ENCODE data around the gene PARD3.
"Not testable (repeated sequence)": the region's sequence is repeated elsewhere in the genome, so short reads cannot be mapped to it uniquely, and the experiment has no call there.

The PARD3 gene

GRCh38 chr10:34766811-34767494 is 48.1 kb downstream of the PARD3 start:
- DNase-seq (ENCODE audit: low read depth in 2 of 2), result no peak

GRCh38 chr10:34766266-34766600 is 48.9 kb downstream of the PARD3 start:
- DNase-seq (ENCODE audit: low read depth in 2 of 2), result no peak

- DNase-seq (ENCODE audit: low read depth in 2 of 2), result no peak
Observed at GRCh38 chr10:34764472-34764946, 50.6 kb downstream of the PARD3 start.

- no peak for DNase-seq (ENCODE audit: low read depth in 2 of 2)
Observed at GRCh38 chr10:34762603-34763299, 52.3 kb downstream of the PARD3 start.

GRCh38 chr10:34762156-34762555 is 52.9 kb downstream of the PARD3 start:
- no peak for DNase-seq (ENCODE audit: low read depth in 2 of 2)

GRCh38 chr10:34761453-34761852 is 53.6 kb downstream of the PARD3 start:
- no peak for DNase-seq (ENCODE audit: low read depth in 2 of 2)

GRCh38 chr10:34760606-34761005 is 54.5 kb downstream of the PARD3 start:
- DNase-seq (ENCODE audit: low read depth in 2 of 2), result no peak

- no peak for DNase-seq (ENCODE audit: low read depth in 2 of 2)
Observed at GRCh38 chr10:34759837-34760215, 55.3 kb downstream of the PARD3 start.

- DNase-seq (ENCODE audit: low read depth in 2 of 2), result no peak
Observed at GRCh38 chr10:34759161-34759836, 55.8 kb downstream of the PARD3 start.

- no peak for DNase-seq (ENCODE audit: low read depth in 2 of 2)
Observed at GRCh38 chr10:34758447-34758996, 56.6 kb downstream of the PARD3 start.

- no peak for DNase-seq (ENCODE audit: low read depth in 2 of 2)
Observed at GRCh38 chr10:34757933-34758332, 57.2 kb downstream of the PARD3 start.

- not testable (repeated sequence) for DNase-seq (ENCODE audit: low read depth in 2 of 2)
Observed at GRCh38 chr10:34757181-34757580, 57.9 kb downstream of the PARD3 start.

GRCh38 chr10:34756584-34756983 is 58.5 kb downstream of the PARD3 start:
- DNase-seq (ENCODE audit: low read depth in 2 of 2), result no peak

GRCh38 chr10:34753014-34753757 is 61.9 kb downstream of the PARD3 start:
- DNase-seq (ENCODE audit: low read depth in 2 of 2), result no peak

GRCh38 chr10:34751272-34751671 is 63.8 kb downstream of the PARD3 start:
- no peak for DNase-seq (ENCODE audit: low read depth in 2 of 2)

GRCh38 chr10:34750795-34751194 is 64.3 kb downstream of the PARD3 start:
- not testable (repeated sequence) for DNase-seq (ENCODE audit: low read depth in 2 of 2)

- no peak for DNase-seq (ENCODE audit: low read depth in 2 of 2)
Observed at GRCh38 chr10:34748767-34749166, 66.3 kb downstream of the PARD3 start.

- no peak for DNase-seq (ENCODE audit: low read depth in 2 of 2)
Observed at GRCh38 chr10:34748357-34748756, 66.7 kb downstream of the PARD3 start.

GRCh38 chr10:34746094-34746493 is 69.0 kb downstream of the PARD3 start:
- DNase-seq (ENCODE audit: low read depth in 2 of 2), result no peak

GRCh38 chr10:34745244-34745643 is 69.9 kb downstream of the PARD3 start:
- no peak for DNase-seq (ENCODE audit: low read depth in 2 of 2)

GRCh38 chr10:34744590-34744989 is 70.5 kb downstream of the PARD3 start:
- DNase-seq (ENCODE audit: low read depth in 2 of 2), result no peak

GRCh38 chr10:34743814-34744213 is 71.3 kb downstream of the PARD3 start:
- no peak for DNase-seq (ENCODE audit: low read depth in 2 of 2)
